B cell (primary cell): ENCODE data around the gene RBM38. TPM values are rescaled to one million over a fixed set of nuclear protein-coding genes. Genes with fewer than 3 reads are reported as not detected.

ENCODE experiments used
- ATAC-seq: fragments of 200-7000 bp; cut with Tn5 transposase; one replicate; pipeline ENCODE4 v1.10.0; 2021; ENCODE audit warnings: low read depth, mild to moderate bottlenecking, moderate number of reproducible peaks, moderate library complexity
- CTCF ChIA-PET: fragments of 350-600 bp; sonication (Branson Sonifier 250); formaldehyde crosslinking; loops from one replicate; lab custom pipeline; 2021; ENCODE audit warnings: antibody characterized with exemption, inconsistent platforms; lab: Charles Lee
- POLR2A ChIA-PET: fragments of 350-600 bp; sonication (Branson Sonifier 250); formaldehyde crosslinking; loops from one replicate; lab custom pipeline; 2021; ENCODE audit warnings: antibody characterized with exemption; lab: Charles Lee
- DNase-seq: peaks from one replicate; pipeline ENCODE4 v3.0.0; 2013
- H2AFZ ChIP-seq: 2 replicates; pipeline ENCODE4 v1.6.1; 2012; ENCODE audit warnings: mild to moderate bottlenecking, low read depth, low read length; ENCODE audit not compliant: insufficient read depth, poor library complexity, severe bottlenecking
- H3K27ac ChIP-seq, 2 donors: 1 replicate in 1 of 2; 2 replicates in 1 of 2; pipeline ENCODE4 v1.5.1; 2012 to 2013; ENCODE audit warnings: low read length in 2 of 2, mild to moderate bottlenecking in 2 of 2, moderate library complexity in 1 of 2
- H3K27me3 ChIP-seq, 4 experiments: fragments of 200-600 bp in 1 of 4; sonication (generic) in 1 of 4; replicated peaks in 1 of 4; 1 replicate in 2 of 4; 2 replicates in 2 of 4; pipeline versions ENCODE4 v1.6.1 to v1.7.0; 2013 to 2016; ENCODE audit warnings: low read length in 3 of 4, mild to moderate bottlenecking in 2 of 4, mixed read lengths in 1 of 4, moderate library complexity in 1 of 4; ENCODE audit not compliant: insufficient read depth in 4 of 4, control insufficient read depth in 3 of 4; ENCODE audit errors: control extremely low read depth in 1 of 4
- H3K36me3 ChIP-seq, 2 experiments: replicated peaks in 1 of 2; 1 replicate in 1 of 2; 2 replicates in 1 of 2; pipeline versions ENCODE4 v1.6.1 to v1.7.1; 2013; ENCODE audit warnings: low read length in 1 of 2; ENCODE audit not compliant: insufficient read depth in 2 of 2, control insufficient read depth in 1 of 2; ENCODE audit errors: control extremely low read depth in 1 of 2, extremely low read depth in 1 of 2
- H3K4me1 ChIP-seq, 2 donors: fragments of 200-600 bp in 1 of 2; sonication (generic) in 1 of 2; 1 replicate in 1 of 2; 2 replicates in 1 of 2; pipeline versions ENCODE4 v1.5.1 to v1.6.1; 2013 to 2017; ENCODE audit warnings: low read length in 2 of 2; ENCODE audit not compliant: control insufficient read depth in 2 of 2, insufficient read depth in 2 of 2
- H3K4me2 ChIP-seq: replicated peaks from 2 replicates; pipeline ENCODE3; 2012; ENCODE audit warnings: mild to moderate bottlenecking, low read depth, low read length; ENCODE audit not compliant: poor library complexity, severe bottlenecking
- H3K4me3 ChIP-seq, 5 experiments: fragments of 200-600 bp in 1 of 5; sonication (generic) in 1 of 5; 1 replicate in 3 of 5; 2 replicates in 2 of 5; pipeline versions ENCODE4 v1.5.1 to v1.7.0; 2011 to 2016; ENCODE audit warnings: low read length in 4 of 5, mild to moderate bottlenecking in 4 of 5, low read depth in 2 of 5, control low read depth in 1 of 5, moderate library complexity in 1 of 5; ENCODE audit not compliant: insufficient read depth in 1 of 5; ENCODE audit errors: control extremely low read depth in 1 of 5, extremely low read depth in 1 of 5
- H3K79me2 ChIP-seq: fragments of 200-600 bp; sonication (generic); one replicate; pipeline ENCODE4 v1.6.0; 2016; ENCODE audit warnings: low read length; ENCODE audit not compliant: control insufficient read depth, insufficient read depth
- H3K9ac ChIP-seq: fragments of 200-600 bp; sonication (generic); 2 replicates; pipeline ENCODE4 v1.6.1; 2017; ENCODE audit warnings: mild to moderate bottlenecking, low read length, moderate library complexity
- H3K9me3 ChIP-seq, 3 donors: one replicate each; pipeline versions ENCODE4 v1.6.1 to v1.7.1; 2013; ENCODE audit warnings: low read length in 2 of 3; ENCODE audit not compliant: control insufficient read depth in 2 of 3, insufficient read depth in 1 of 3; ENCODE audit errors: control extremely low read depth in 1 of 3
- H4K20me1 ChIP-seq: 2 replicates; pipeline ENCODE4 v1.6.0; 2012; ENCODE audit warnings: mild to moderate bottlenecking, low read length; ENCODE audit not compliant: insufficient read depth, control insufficient read depth, poor library complexity, severe bottlenecking
- H3K27ac Mint-ChIP-seq: one replicate; pipeline ENCODE4 v1.8.0; 2021; ENCODE audit warnings: mixed read lengths
- H3K27me3 Mint-ChIP-seq: one replicate; pipeline ENCODE4 v1.8.0; 2021; ENCODE audit warnings: mixed read lengths
- H3K4me1 Mint-ChIP-seq: one replicate; pipeline ENCODE4 v1.8.0; 2021; ENCODE audit warnings: mixed read lengths
- H3K4me3 Mint-ChIP-seq: one replicate; pipeline ENCODE4 v1.8.0; 2021; ENCODE audit warnings: mixed read lengths
- H3K9me3 Mint-ChIP-seq: one replicate; pipeline ENCODE4 v1.8.0; 2022; ENCODE audit warnings: mixed read lengths; ENCODE audit not compliant: insufficient read depth
- CTCF ChIP-seq: fragments of 200-600 bp; IDR thresholded peaks from one replicate; pipeline ENCODE4 v1.8.0; 2022; ENCODE audit warnings: antibody characterized with exemption, mild to moderate bottlenecking
- EZH2 ChIP-seq: IDR thresholded peaks from 2 replicates; pipeline ENCODE4 v1.6.1; 2012; ENCODE audit warnings: borderline replicate concordance, low read depth, mild to moderate bottlenecking, moderate library complexity, low read length; ENCODE audit not compliant: insufficient read depth, poor library complexity, severe bottlenecking
- WGBS: methylation state at CpG from one replicate; pipeline ENCODE4 v1.1.5; 2013; ENCODE audit warnings: missing lambda C conversion rate; ENCODE audit not compliant: insufficient coverage; 5-methylcytosine and 5-hydroxymethylcytosine counted together
- intact Hi-C: fragments of 100-400 bp; cut with micrococcal nuclease; formaldehyde crosslinking; loops from one replicate; pipeline ENCODE4 v1.10.0; 2022
- polyA plus RNA-seq: library from polyadenylated mRNA; depleted of rRNA; stranded (reverse); fragments of >200 nt; gene quantifications from 2 replicates; pipeline ENCODE4 v1.2.3, GENCODE V29; 2012
- total RNA-seq, 2 donors: library from RNA; stranded (reverse); fragments of 120-200 nt in 1 of 2; gene quantifications; 1 replicate in 1 of 2; 2 replicates in 1 of 2; pipeline versions ENCODE4 v1.2.3 to v1.2.4, GENCODE V29; 2013 to 2022

RBM38 gene
- total and polyA plus RNA-seq, 2 donors (not counting 1 experiment from before 2014, with no cell fraction given) = 198 to 225 TPM

- H3K4me3 Mint-ChIP-seq = peak overlapping the region; percentile 86
- Histone ChIP-seq H4K20me1 (no peaks in the 10 kb centered on the region), H3K79me2 (no peaks in the 10 kb centered on the region), H3K4me1 (peaks cover 38 to 56% of the 10 kb centered on the region in 2 donors), H3K4me3 (peak overlapping the region; percentile 15 to 48 (median 36)), H3K27ac (peak overlapping the region; percentile 50), H3K9ac (peak overlapping the region; percentile 52), H3K9me3 (peaks cover 0 to 7% (median 6%) of the 10 kb centered on the region in 3 donors), H3K27me3 (no peaks in the 10 kb centered on the region), H3K4me2 (peak overlapping the region; percentile 78), H2AFZ (peak overlapping the region; percentile 32), H3K36me3 (no peaks in the 10 kb centered on the region)
- H3K4me1 Mint-ChIP-seq = peaks cover 63% of the 10 kb centered on the region
- intact Hi-C loops = loop anchor here (1.0 to 2.0 kb wide), 4 partner anchors 17 to 52 kb away; no protein-coding TSS in a partner anchor
- H3K9me3 Mint-ChIP-seq = no peaks in the 10 kb centered on the region
- peak overlapping the region; percentile 73 for H3K27ac Mint-ChIP-seq
- TF ChIP-seq CTCF (no peak), EZH2 (no peak)
- no peaks in the 10 kb centered on the region for H3K27me3 Mint-ChIP-seq
- POLR2A ChIA-PET = interaction anchor here (0.7 to 2.0 kb wide), 9 partner anchors 15 to 60 kb away, joined by 3 to 8 read pairs (median 4); no protein-coding TSS in a partner anchor
- DNase-seq (peak; percentile 78), ATAC-seq (peak; percentile 82)
- CTCF ChIA-PET = interaction anchor here (0.6 to 2.1 kb wide), 11 partner anchors 19 to 70 kb away, joined by 3 to 11 read pairs (median 3); no protein-coding TSS in a partner anchor
- WGBS = 0% methylated on average over 7 of the region's 12 CpGs
Observed at GRCh38 chr20:57450419-57450818, 59.2 kb downstream of the RBM38 start.

GRCh38 chr20:57450931-57451330, 59.7 kb downstream of the RBM38 start:
- Mint-ChIP-seq H3K4me1 (peaks cover 64% of the 10 kb centered on the region), H3K4me3 (peak overlapping the region; percentile 86), H3K27me3 (no peaks in the 10 kb centered on the region), H3K9me3 (no peaks in the 10 kb centered on the region), H3K27ac (peak overlapping the region; percentile 73)
- ChIA-PET POLR2A (interaction anchor here (0.8 to 2.0 kb wide), 6 partner anchors 18 to 60 kb away, joined by 4 to 8 read pairs (median 4); no protein-coding TSS in a partner anchor), CTCF (interaction anchor here (1.0 to 2.1 kb wide), 6 partner anchors 19 to 32 kb away, joined by 3 to 11 read pairs (median 4); no protein-coding TSS in a partner anchor)
- intact Hi-C loops = loop anchor here (1.0 to 2.0 kb wide), 4 partner anchors 18 to 53 kb away; no protein-coding TSS in a partner anchor
- Histone ChIP-seq H3K4me1 (peaks cover 38 to 59% of the 10 kb centered on the region in 2 donors), H3K4me2 (peak overlapping the region; percentile 78), H3K27me3 (no peaks in the 10 kb centered on the region), H3K9ac (peak overlapping the region; percentile 52), H3K4me3 (peak overlapping the region; percentile 15 to 48 (median 36)), H3K27ac (peak overlapping the region; percentile 50), H3K36me3 (no peaks in the 10 kb centered on the region), H2AFZ (peak overlapping the region; percentile 32), H3K9me3 (peaks cover 0 to 2% (median 2%) of the 10 kb centered on the region in 3 donors), H4K20me1 (no peaks in the 10 kb centered on the region), H3K79me2 (no peaks in the 10 kb centered on the region)
- 4% methylated on average over 12 of the region's 13 CpGs for WGBS
- peak; percentile 23 for ATAC-seq
- no peak for TF ChIP-seq EZH2
- no peak for TF ChIP-seq CTCF
- no peak for DNase-seq
